CD4-positive, alpha-beta memory T cell (primary cell): ENCODE data around the gene AGBL1. TPM values are rescaled to one million over a fixed set of nuclear protein-coding genes. Genes with fewer than 3 reads are reported as not detected.

ENCODE experiments used
- CTCF ChIA-PET: fragments of 350-600 bp; sonication (Branson Sonifier 250); formaldehyde crosslinking; loops from one replicate; lab custom pipeline; 2021; ENCODE audit warnings: inconsistent platforms; ENCODE audit not compliant: partially characterized antibody; lab: Charles Lee
- POLR2A ChIA-PET: fragments of 350-600 bp; sonication (Branson Sonifier 250); formaldehyde crosslinking; loops from one replicate; lab custom pipeline; 2021; ENCODE audit not compliant: partially characterized antibody; lab: Charles Lee
- DNase-seq, 5 donors: peaks; one replicate each; pipeline versions ENCODE4 v3.0.0 to v3.0.0-alpha.2; 2020 to 2022; ENCODE audit warnings: mixed read lengths in 1 of 5
- H3K27ac ChIP-seq: one replicate; pipeline ENCODE4 v1.7.0; 2013; ENCODE audit warnings: low read depth, low read length
- H3K27me3 ChIP-seq: 2 replicates; pipeline ENCODE4 v1.7.0; 2013; ENCODE audit warnings: mild to moderate bottlenecking, low read length, moderate library complexity; ENCODE audit not compliant: insufficient read depth
- H3K36me3 ChIP-seq: 2 replicates; pipeline ENCODE4 v1.7.0; 2013; ENCODE audit warnings: mild to moderate bottlenecking, low read length, moderate library complexity; ENCODE audit not compliant: insufficient read depth
- H3K4me1 ChIP-seq: 2 replicates; pipeline ENCODE4 v1.7.0; 2013; ENCODE audit warnings: mild to moderate bottlenecking, low read length, moderate library complexity; ENCODE audit not compliant: insufficient read depth
- H3K4me3 ChIP-seq, 2 donors: one replicate each; pipeline ENCODE4 v1.7.0; 2013; ENCODE audit warnings: low read length in 2 of 2, mild to moderate bottlenecking in 1 of 2
- H3K9me3 ChIP-seq, 2 donors: one replicate each; pipeline ENCODE4 v1.7.0; 2013; ENCODE audit warnings: low read length in 2 of 2, control low read depth in 1 of 2; ENCODE audit not compliant: control insufficient read depth in 1 of 2
- H3K27ac Mint-ChIP-seq, 7 donors: one replicate each; pipeline ENCODE4 v1.8.0; 2020 to 2021; ENCODE audit warnings: mixed read lengths in 7 of 7, mild to moderate bottlenecking in 6 of 7, inconsistent platforms in 3 of 7, moderate library complexity in 3 of 7
- H3K27me3 Mint-ChIP-seq, 2 donors: one replicate each; pipeline ENCODE4 v1.8.0; 2020 to 2021; ENCODE audit warnings: mixed read lengths in 2 of 2
- H3K36me3 Mint-ChIP-seq, 2 donors: one replicate each; pipeline ENCODE4 v1.8.0; 2020 to 2021; ENCODE audit warnings: mixed read lengths in 2 of 2, inconsistent platforms in 1 of 2, mild to moderate bottlenecking in 1 of 2
- H3K4me1 Mint-ChIP-seq, 4 donors: one replicate each; pipeline ENCODE4 v1.8.0; 2020 to 2021; ENCODE audit warnings: mixed read lengths in 4 of 4, mild to moderate bottlenecking in 1 of 4
- H3K4me3 Mint-ChIP-seq, 8 donors: one replicate each; pipeline ENCODE4 v1.8.0; 2020 to 2021; ENCODE audit warnings: mixed read lengths in 8 of 8, mild to moderate bottlenecking in 7 of 8, moderate library complexity in 6 of 8, inconsistent platforms in 3 of 8
- H3K9me3 Mint-ChIP-seq, 8 donors: one replicate each; pipeline ENCODE4 v1.8.0; 2020 to 2021; ENCODE audit warnings: mixed read lengths in 8 of 8, mild to moderate bottlenecking in 5 of 8, inconsistent platforms in 3 of 8, moderate library complexity in 1 of 8
- intact Hi-C: fragments of 100-400 bp; cut with micrococcal nuclease; formaldehyde crosslinking; loops from one replicate; pipeline ENCODE4 v1.15.1; 2023
- polyA plus RNA-seq, 2 donors: library from polyadenylated mRNA; unstranded; fragments of 300-500 nt; fragmentation: Illumina TruSeq; gene quantifications; one replicate each; pipeline ENCODE4 v1.2.3, GENCODE V29; 2021
- total RNA-seq, 2 experiments: library from RNA; stranded (reverse); gene quantifications; one replicate each; pipeline ENCODE4 v1.2.3, GENCODE V29; 2021

Gene AGBL1
- total and polyA plus RNA-seq, 4 experiments from 2014 or later, result not detected

DNA sequence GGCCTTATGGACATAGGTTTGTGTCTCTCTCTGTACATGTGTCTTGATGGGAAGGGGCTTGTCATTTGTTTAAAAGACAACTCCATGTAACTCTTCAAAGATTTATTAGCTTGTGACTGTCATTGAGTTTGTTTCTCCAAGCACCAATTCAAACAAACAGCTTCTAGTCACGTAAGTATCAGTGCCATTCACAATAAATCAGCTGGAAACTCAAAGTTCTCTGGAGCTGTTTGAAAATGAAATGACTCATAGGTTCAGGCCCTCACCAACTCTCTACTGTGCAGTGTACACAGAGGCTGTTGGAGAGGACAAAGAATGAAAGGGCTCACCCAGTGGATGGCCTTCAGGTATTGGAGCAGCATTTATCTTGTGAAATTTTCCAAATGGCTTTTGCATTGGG is 476.3 kb downstream of the AGBL1 start:
- DNase-seq, result no peak
- Mint-ChIP-seq H3K4me1 (no peaks in the 10 kb centered on the region), H3K36me3 (no peaks in the 10 kb centered on the region), H3K27me3 (no peaks in the 10 kb centered on the region), H3K27ac (no peak overlapping the region), H3K9me3 (peaks cover 0 to 8% (median 4%) of the 10 kb centered on the region in 8 donors), H3K4me3 (no peak overlapping the region)
- intact Hi-C loops, result no loop called here
- Histone ChIP-seq H3K4me3 (no peak overlapping the region), H3K27ac (no peak overlapping the region), H3K9me3 (no peaks in the 10 kb centered on the region), H3K36me3 (no peaks in the 10 kb centered on the region), H3K27me3 (no peaks in the 10 kb centered on the region), H3K4me1 (no peaks in the 10 kb centered on the region)
- CTCF ChIA-PET, result interaction anchor here (1.6 kb wide), 1 partner anchor 12 kb away, joined by 4 read pairs; no protein-coding TSS in a partner anchor
- POLR2A ChIA-PET, result no interaction called here

DNA sequence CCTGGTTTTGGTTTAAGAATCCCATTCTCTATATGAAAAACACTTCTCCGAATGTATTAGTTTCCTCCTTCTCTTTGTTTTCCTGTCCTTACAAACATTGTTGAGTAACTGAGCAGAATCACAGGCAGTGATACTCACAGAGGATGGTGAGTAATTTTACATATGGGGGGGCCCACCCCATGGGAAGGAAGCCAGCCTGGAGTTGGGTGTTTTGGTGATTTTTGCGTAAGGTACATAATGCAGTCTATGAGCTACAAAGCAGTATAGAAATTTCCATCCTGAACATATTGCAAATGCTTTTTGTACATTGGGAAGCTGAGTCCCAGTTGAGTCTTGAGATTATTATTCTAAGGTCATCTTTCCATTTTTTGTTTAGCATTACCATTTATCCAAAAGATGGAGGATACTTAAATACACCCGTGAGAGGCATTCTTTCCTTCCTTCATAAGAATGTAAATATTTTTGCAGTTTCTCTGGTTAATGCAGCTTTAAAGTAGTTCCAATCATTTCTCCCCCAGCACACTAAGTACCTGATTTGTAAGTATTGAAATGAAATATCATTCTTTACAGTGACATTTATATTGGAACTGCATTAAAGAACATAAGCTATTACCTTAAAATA is 476.8 kb downstream of the AGBL1 start:
- CTCF ChIA-PET, result interaction anchor here (1.6 kb wide), 1 partner anchor 13 kb away, joined by 4 read pairs; no protein-coding TSS in a partner anchor
- Mint-ChIP-seq H3K36me3 (no peaks in the 10 kb centered on the region), H3K4me3 (no peak overlapping the region), H3K27me3 (no peaks in the 10 kb centered on the region), H3K27ac (no peak overlapping the region), H3K4me1 (no peaks in the 10 kb centered on the region), H3K9me3 (peaks cover 0 to 9% (median 5%) of the 10 kb centered on the region in 8 donors)
- intact Hi-C loops, result no loop called here
- Histone ChIP-seq H3K4me3 (no peak overlapping the region), H3K27ac (no peak overlapping the region), H3K36me3 (no peaks in the 10 kb centered on the region), H3K27me3 (no peaks in the 10 kb centered on the region), H3K4me1 (no peaks in the 10 kb centered on the region), H3K9me3 (no peaks in the 10 kb centered on the region)
- POLR2A ChIA-PET, result no interaction called here
- DNase-seq, result no peak

DNA sequence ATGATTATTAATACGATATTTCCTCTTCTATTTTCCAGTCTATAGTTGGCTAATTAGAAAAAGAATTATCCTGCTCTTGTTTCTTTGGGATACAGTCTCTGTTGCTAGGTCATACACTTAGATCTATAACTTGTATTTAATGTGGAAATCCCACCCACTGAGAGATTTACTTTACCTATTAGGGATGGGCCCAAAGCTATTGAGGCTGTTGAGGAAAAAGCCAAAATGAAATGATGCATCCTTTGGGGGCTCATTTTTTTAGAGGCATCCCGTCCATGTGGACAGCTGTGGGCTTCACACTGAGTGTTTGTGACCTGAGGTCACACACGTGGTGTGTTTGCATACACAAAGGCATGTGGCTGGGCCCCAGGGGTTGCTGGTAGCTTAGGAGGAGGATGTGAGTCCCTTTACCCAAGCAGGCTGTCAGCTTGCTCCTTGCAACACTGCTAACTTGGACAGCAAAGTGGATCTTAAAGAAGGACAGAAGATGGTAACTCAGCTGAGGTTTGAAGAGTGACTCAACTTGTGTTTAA is 477.4 kb downstream of the AGBL1 start:
- no peak overlapping the region for H3K4me3 Mint-ChIP-seq
- H3K36me3 Mint-ChIP-seq, result no peaks in the 10 kb centered on the region
- no peak overlapping the region for H3K27ac Mint-ChIP-seq
- H3K4me3 ChIP-seq, result no peak overlapping the region
- H3K27me3 ChIP-seq, result no peaks in the 10 kb centered on the region
- H3K36me3 ChIP-seq, result no peaks in the 10 kb centered on the region
- no peak overlapping the region for H3K27ac ChIP-seq
- intact Hi-C loops, result no loop called here
- ChIA-PET CTCF (no interaction called here), POLR2A (no interaction called here)
- peaks cover 0 to 10% (median 4%) of the 10 kb centered on the region in 8 donors for H3K9me3 Mint-ChIP-seq
- H3K9me3 ChIP-seq, result no peaks in the 10 kb centered on the region
- no peaks in the 10 kb centered on the region for H3K27me3 Mint-ChIP-seq
- no peaks in the 10 kb centered on the region for H3K4me1 ChIP-seq
- H3K4me1 Mint-ChIP-seq, result no peaks in the 10 kb centered on the region
- DNase-seq, result no peak

DNA sequence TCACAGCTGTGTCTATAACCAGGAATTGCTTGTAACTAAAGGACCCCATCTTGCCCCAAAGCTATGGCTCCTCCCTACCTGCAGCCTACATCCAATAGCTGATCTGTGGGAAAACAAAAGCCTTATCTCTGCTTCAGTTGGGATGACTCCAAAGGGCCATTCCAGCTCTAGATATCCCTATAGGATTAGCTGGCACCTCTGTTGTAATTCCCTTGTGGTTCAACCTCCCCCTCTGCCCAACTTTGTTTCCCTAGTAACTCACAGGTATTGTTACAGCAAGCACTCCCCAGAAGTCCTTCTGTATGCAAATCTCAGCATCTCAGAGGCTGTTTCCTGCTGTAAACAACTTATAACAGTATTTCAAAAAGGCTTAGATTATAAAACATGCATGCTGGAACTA is 478.6 kb downstream of the AGBL1 start:
- H3K27me3 ChIP-seq, result no peaks in the 10 kb centered on the region
- no peaks in the 10 kb centered on the region for H3K4me1 ChIP-seq
- intact Hi-C loops, result no loop called here
- no peaks in the 10 kb centered on the region for H3K36me3 ChIP-seq
- H3K36me3 Mint-ChIP-seq, result no peaks in the 10 kb centered on the region
- no peak overlapping the region for H3K27ac Mint-ChIP-seq
- H3K4me3 Mint-ChIP-seq, result no peak overlapping the region
- H3K4me3 ChIP-seq, result no peak overlapping the region
- peaks cover 0 to 14% (median 6%) of the 10 kb centered on the region in 8 donors for H3K9me3 Mint-ChIP-seq
- no peaks in the 10 kb centered on the region for H3K9me3 ChIP-seq
- H3K27ac ChIP-seq, result no peak overlapping the region
- DNase-seq, result no peak
- POLR2A ChIA-PET, result no interaction called here
- H3K4me1 Mint-ChIP-seq, result no peaks in the 10 kb centered on the region
- no peaks in the 10 kb centered on the region for H3K27me3 Mint-ChIP-seq
- CTCF ChIA-PET, result no interaction called here

DNA sequence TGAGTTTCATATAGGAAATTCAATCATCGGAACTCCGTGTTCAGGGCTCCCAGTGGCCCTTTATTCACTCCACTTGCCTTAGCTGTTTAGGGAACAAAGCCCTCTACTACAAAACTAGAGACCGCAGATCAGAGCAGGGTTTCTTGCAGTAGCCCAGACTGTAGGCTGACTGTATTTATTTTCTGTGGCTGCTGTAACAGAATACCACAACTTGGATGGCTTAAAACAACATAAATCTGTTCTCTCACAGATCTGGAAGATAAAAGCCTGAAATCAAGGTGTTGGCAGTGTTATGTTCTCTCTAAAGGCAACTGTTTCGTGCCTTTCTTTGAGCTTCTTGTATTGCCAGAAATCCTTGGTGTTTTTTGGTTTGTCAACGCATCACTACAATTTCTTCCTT is 479.0 kb downstream of the AGBL1 start:
- no peaks in the 10 kb centered on the region for H3K4me1 ChIP-seq
- H3K36me3 ChIP-seq, result no peaks in the 10 kb centered on the region
- CTCF ChIA-PET, result no interaction called here
- POLR2A ChIA-PET, result no interaction called here
- Mint-ChIP-seq H3K4me3 (no peak overlapping the region), H3K36me3 (no peaks in the 10 kb centered on the region), H3K4me1 (no peaks in the 10 kb centered on the region), H3K9me3 (peaks cover 0 to 18% (median 9%) of the 10 kb centered on the region in 8 donors), H3K27ac (no peak overlapping the region), H3K27me3 (no peaks in the 10 kb centered on the region)
- no peaks in the 10 kb centered on the region for H3K9me3 ChIP-seq
- H3K4me3 ChIP-seq, result no peak overlapping the region
- H3K27me3 ChIP-seq, result no peaks in the 10 kb centered on the region
- intact Hi-C loops, result no loop called here
- no peak for DNase-seq
- H3K27ac ChIP-seq, result no peak overlapping the region

DNA sequence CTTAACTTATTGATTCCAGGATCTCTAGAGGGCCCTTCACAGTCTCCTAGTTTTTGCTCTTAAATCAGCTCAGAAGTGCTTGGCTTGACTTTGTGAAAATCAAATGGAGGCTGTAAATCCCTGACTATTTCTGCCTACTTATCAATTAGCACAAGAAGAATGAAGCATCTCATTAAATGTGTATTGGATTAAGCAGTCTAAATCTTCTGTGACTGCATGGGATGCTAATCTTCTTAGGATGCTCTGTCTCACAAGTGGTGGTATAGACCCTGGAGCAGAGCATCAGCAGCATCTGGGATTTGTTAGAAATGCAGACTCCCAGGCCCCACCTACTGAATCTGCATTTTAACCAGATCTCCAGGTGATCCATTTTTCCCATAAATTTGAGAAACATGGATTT is 488.7 kb downstream of the AGBL1 start:
- Mint-ChIP-seq H3K27me3 (peaks cover 1 to 4% of the 10 kb centered on the region in 2 donors), H3K4me3 (no peak overlapping the region), H3K27ac (no peak overlapping the region), H3K36me3 (no peaks in the 10 kb centered on the region), H3K9me3 (peaks cover 0 to 22% (median 14%) of the 10 kb centered on the region in 8 donors), H3K4me1 (peaks cover 4 to 13% (median 6%) of the 10 kb centered on the region in 4 donors)
- no peaks in the 10 kb centered on the region for H3K9me3 ChIP-seq
- CTCF ChIA-PET, result no interaction called here
- POLR2A ChIA-PET, result no interaction called here
- DNase-seq, result no peak
- no peak overlapping the region for H3K4me3 ChIP-seq
- no peak overlapping the region for H3K27ac ChIP-seq
- H3K27me3 ChIP-seq, result no peaks in the 10 kb centered on the region
- no peaks in the 10 kb centered on the region for H3K36me3 ChIP-seq
- no peaks in the 10 kb centered on the region for H3K4me1 ChIP-seq
- intact Hi-C loops, result no loop called here

DNA sequence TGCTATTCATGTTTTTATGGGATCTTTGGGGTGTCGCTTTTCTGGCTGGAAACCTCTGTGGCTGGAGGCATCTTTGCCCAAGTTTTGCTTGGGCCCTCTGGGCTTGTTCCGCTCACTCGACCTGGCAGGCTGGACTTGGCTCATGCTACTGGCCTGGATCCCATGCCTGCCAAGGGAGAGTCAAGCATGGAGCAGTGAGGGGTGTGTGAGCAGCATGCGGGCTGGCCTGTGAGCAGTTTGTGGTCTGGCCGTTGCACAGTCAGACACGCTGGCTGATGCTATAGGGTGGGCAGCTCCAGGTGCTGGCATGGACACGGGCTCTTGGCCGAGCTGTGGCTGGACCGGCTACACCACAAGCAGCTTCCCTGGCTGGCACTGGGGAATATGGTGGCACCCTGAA is 491.1 kb downstream of the AGBL1 start:
- intact Hi-C loops, result no loop called here
- H3K4me3 Mint-ChIP-seq, result no peak overlapping the region
- no peaks in the 10 kb centered on the region for H3K27me3 ChIP-seq
- no peak overlapping the region for H3K27ac ChIP-seq
- ChIA-PET CTCF (interaction anchor here (1.9 kb wide), 1 partner anchor 27 kb away, joined by 4 read pairs; no protein-coding TSS in a partner anchor), POLR2A (no interaction called here)
- no peak for DNase-seq
- peaks cover 0 to 11% (median 2%) of the 10 kb centered on the region in 8 donors for H3K9me3 Mint-ChIP-seq
- no peak overlapping the region for H3K27ac Mint-ChIP-seq
- H3K4me3 ChIP-seq, result no peak overlapping the region
- H3K27me3 Mint-ChIP-seq, result peaks cover 1 to 4% of the 10 kb centered on the region in 2 donors
- H3K36me3 ChIP-seq, result no peaks in the 10 kb centered on the region
- no peaks in the 10 kb centered on the region for H3K9me3 ChIP-seq
- H3K4me1 ChIP-seq, result no peaks in the 10 kb centered on the region
- no peaks in the 10 kb centered on the region for H3K36me3 Mint-ChIP-seq
- peaks cover 14 to 22% (median 15%) of the 10 kb centered on the region in 4 donors for H3K4me1 Mint-ChIP-seq
